Measurements from ENCODE around the gene GREB1.

DNA sequence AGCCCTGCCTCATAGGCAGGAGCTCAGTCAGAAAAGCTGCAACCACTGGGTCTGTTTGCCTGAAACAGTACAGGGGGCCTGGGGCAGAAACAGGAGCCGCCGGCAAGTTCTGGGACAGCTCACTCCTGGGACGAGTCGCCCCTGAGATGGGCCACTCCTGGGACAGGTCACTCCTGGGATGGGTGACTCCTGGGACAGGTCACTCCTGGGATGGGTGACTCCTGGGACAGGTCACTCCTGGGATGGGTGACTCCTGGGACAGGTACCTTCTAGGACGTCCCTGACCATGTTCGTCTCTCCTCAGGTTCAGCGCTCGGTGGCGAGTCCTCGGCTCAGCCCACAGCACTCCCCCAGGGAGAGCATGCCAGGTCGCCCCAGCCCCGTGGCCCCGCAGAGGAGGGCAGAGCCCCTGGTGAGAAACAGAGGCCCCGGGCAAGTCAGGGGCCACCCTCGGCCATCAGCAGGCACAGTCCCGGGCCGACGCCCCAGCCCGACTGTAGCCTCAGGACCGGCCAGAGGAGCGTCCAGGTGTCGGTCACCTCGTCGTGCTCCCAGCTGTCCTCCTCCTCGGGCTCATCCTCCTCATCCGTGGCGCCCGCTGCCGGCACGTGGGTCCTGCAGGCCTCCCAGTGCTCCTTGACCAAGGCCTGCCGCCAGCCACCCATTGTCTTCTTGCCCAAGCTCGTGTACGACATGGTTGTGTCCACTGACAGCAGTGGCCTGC is 84.3 kb downstream of the GREB1 start:
- TF ChIP-seq TARDBP (IDR thresholded peaks at IDR 0.05), result no peak
- TF ChIP-seq ZNF384 (IDR thresholded peaks at IDR 0.05), result no peak
- TF ChIP-seq FOXK2 (IDR thresholded peaks at IDR 0.05), result no peak
- TF ChIP-seq FOXM1 (IDR thresholded peaks at IDR 0.05; ENCODE audit: borderline replicate concordance), result no peak
- no peak for TF ChIP-seq ARNT (IDR thresholded peaks at IDR 0.05)
- TF ChIP-seq L3MBTL2 (conservative IDR thresholded peaks at IDR 0.05), result no peak
- no peak for TF ChIP-seq FOXA1 (IDR thresholded peaks at IDR 0.05)
- TF ChIP-seq BHLHE40 (IDR thresholded peaks at IDR 0.05; ENCODE audit: borderline replicate concordance), result no peak
- no peak for TF ChIP-seq ELF4 (IDR thresholded peaks at IDR 0.05)
- TF ChIP-seq, protein P1, sequence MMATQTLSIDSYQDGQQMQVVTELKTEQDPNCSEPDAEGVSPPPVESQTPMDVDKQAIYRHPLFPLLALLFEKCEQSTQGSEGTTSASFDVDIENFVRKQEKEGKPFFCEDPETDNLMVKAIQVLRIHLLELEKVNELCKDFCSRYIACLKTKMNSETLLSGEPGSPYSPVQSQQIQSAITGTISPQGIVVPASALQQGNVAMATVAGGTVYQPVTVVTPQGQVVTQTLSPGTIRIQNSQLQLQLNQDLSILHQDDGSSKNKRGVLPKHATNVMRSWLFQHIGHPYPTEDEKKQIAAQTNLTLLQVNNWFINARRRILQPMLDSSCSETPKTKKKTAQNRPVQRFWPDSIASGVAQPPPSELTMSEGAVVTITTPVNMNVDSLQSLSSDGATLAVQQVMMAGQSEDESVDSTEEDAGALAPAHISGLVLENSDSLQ (IDR thresholded peaks at IDR 0.05), result no peak
- TF ChIP-seq SUZ12 (IDR thresholded peaks at IDR 0.05), result no peak
- TF ChIP-seq SP1 (IDR thresholded peaks at IDR 0.05), result no peak
- TF ChIP-seq NFRKB (IDR thresholded peaks at IDR 0.05), result no peak
- TF ChIP-seq CTBP1 (IDR thresholded peaks at IDR 0.05; ENCODE audit: borderline replicate concordance), result no peak

All from HEK293T (cell line).